DOHH2 (cell line): ENCODE results near the gene TEKT5.
"Not testable (repeated sequence)": the region's sequence is repeated elsewhere in the genome, so short reads cannot be mapped to it uniquely, and the experiment has no call there.

Experiments used
- EZH2phosphoT487 ChIP-seq: fragments of 200-600 bp; sonication (generic); IDR thresholded peaks from 2 replicates; pipeline ENCODE4 v1.6.1; 2017; ENCODE audit warnings: borderline replicate concordance, mild to moderate bottlenecking, antibody characterized with exemption, low read length, moderate library complexity, mixed read lengths
- TF ChIP-seq, protein P1 (sequence below): fragments of 200-600 bp; sonication (generic); IDR thresholded peaks from one replicate; pipeline ENCODE4 v1.5.1; 2014; ENCODE audit warnings: antibody characterized with exemption, mild to moderate bottlenecking, low read depth, low read length; ENCODE audit not compliant: poor library complexity, severe bottlenecking

DNA sequence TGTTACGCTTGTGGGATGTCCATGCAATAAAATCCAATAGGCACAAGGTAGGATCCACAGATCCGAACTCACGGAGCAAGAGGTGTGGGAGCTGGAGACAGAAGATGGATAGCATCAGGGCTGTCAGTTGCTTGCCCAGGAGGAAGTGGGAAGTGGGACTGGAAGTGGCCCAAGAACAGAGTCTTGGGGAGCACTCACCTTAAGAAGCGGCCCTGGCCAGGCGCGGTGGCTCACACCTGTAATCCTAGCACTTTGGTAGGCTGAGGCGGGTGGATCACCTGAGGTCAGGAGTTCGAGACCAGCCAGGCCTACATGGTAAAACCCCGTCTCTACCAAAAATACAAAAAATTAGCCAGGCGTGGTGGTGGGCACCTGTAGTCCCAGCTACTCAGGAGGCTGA is 46.5 kb upstream of the TEKT5 start:
- TF ChIP-seq, protein P1, sequence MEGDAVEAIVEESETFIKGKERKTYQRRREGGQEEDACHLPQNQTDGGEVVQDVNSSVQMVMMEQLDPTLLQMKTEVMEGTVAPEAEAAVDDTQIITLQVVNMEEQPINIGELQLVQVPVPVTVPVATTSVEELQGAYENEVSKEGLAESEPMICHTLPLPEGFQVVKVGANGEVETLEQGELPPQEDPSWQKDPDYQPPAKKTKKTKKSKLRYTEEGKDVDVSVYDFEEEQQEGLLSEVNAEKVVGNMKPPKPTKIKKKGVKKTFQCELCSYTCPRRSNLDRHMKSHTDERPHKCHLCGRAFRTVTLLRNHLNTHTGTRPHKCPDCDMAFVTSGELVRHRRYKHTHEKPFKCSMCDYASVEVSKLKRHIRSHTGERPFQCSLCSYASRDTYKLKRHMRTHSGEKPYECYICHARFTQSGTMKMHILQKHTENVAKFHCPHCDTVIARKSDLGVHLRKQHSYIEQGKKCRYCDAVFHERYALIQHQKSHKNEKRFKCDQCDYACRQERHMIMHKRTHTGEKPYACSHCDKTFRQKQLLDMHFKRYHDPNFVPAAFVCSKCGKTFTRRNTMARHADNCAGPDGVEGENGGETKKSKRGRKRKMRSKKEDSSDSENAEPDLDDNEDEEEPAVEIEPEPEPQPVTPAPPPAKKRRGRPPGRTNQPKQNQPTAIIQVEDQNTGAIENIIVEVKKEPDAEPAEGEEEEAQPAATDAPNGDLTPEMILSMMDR: not testable (repeated sequence)
- TF ChIP-seq EZH2phosphoT487: not testable (repeated sequence)
